ENCODE results near the gene BRF1. TPM values are rescaled to one million over a fixed set of nuclear protein-coding genes. Genes with fewer than 3 reads are reported as not detected.
A peak's percentile ranks its signal among the peaks of the same experiment; 100 is the strongest.

The BRF1 gene
- total RNA-seq, 2 experiments from 2014 or later: 32.2 to 51.8 TPM

DNA sequence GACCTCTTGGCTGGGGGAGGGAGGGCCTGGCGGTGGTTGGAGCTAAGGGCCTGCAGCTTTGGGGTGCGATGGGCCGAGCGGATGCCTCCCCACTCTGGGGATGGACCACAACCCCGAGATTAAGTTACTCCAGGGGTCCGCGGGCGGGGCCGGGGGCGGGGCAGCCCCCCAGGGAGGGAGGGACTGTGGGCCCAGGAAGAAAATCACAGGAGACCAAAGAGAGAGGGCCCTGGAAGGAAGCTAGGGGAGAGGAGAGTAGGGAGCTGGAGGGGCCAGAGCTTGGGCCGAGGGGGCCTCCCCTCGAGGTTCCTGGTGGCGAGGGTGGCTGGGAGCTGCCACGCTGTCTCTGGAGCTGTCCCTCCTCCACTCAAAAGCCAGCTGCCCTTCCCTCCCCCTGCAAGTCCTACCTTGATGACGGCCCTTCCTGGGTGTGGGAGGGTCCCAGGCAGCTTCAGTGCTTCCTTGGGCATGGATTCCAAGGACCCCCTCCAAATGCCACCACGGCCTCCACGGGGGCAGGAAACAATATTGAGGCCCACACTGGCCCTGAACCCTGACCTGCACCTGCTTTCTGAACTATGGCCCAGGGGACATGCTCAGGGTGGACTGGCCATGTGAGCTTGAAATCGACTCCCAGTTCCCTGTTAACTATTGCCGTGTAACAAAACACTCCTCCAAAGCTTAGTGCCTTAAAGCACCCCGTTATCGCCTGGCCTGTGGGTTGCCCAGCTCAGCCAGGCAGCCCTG lies 119.1 kb downstream of the BRF1 start:
- CTCF ChIA-PET: interaction anchor here (1.0 to 3.9 kb wide), 6 partner anchors 8 to 170 kb away, joined by 3 to 13 read pairs (median 8); no protein-coding TSS in a partner anchor
- Mint-ChIP-seq H3K4me1 (peaks cover 15% of the 10 kb centered on the region), H3K9me3 (ENCODE audit: low read depth) (no peaks in the 10 kb centered on the region)

DNA sequence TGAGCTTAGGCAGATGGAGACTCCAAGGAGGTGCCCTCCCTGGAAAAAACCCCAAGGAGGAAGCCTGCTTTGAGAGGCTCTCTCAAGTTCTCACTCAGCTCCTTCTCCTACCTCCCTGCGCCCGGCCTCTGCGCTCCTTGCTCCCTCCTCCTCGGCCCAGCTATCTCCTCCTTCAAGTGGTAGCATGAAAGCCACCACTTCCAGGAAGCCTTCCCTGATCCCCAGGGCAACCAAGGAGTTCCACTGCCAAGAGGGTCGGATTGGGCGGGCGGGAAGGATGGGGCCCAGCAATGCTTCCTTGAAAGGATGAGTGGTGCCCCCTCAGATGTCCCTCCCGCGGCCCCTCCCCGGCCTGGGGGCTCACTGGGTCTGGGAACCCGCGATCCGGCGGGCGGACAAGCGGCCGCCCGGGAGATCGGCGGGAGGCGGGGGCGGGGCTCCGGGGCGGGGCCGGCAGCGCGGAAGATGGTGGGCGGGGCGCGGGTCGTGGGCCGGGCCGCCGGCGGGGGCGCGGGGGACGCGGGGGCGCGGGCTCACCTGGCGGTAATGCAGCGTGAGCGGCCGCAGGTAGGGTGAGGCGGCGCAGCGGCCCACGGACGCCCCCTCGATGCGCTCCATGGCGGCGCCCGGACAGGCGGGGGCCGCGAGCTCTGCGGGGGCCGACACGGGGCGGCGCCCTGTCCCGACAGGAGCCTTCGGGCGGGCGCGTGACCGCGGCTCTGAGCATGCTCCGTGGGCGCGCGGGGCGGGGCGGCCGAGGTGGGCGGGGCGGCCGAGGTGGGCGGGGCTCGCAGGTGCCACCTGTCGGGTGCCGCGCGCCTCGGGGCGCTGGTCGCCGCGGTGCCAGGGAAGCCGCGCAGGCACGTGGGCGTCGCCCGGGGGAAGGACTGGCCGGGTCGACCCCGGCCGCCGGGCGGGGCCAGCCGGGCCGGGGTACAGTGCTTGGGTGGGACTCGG lies 119.9 kb downstream of the BRF1 start, which contains the start of gene NUDT14:
TSS of gene NUDT14 (minus strand) at position 721 of the 957 bp plus-strand sequence. CDS start at position 618, 103 bp downstream.
- no peaks in the 10 kb centered on the region for H3K9me3 Mint-ChIP-seq (ENCODE audit: low read depth)
- CTCF ChIA-PET: interaction anchor here (1.2 to 3.9 kb wide), 7 partner anchors 11 to 120 kb away, joined by 3 to 13 read pairs (median 9); no protein-coding TSS in a partner anchor
- H3K27me3 Mint-ChIP-seq: peaks cover 12% of the 10 kb centered on the region
- H3K4me3 Mint-ChIP-seq: peak within 1 kb of the TSS; percentile 66
- peak within 1 kb of the TSS; percentile 59 for H3K27ac Mint-ChIP-seq
- ATAC-seq: peak; percentile 90
- H3K36me3 Mint-ChIP-seq: no peaks in the 10 kb centered on the region
- DNase-seq: peak; percentile 86
- peaks cover 22% of the 10 kb centered on the region for H3K4me1 Mint-ChIP-seq

More for the DNA sequence above, 119.1 kb downstream of the BRF1 start:
- ATAC-seq (no peak), DNase-seq (no peak)
- H3K27ac Mint-ChIP-seq: no peak overlapping the region
- H3K36me3 Mint-ChIP-seq: no peaks in the 10 kb centered on the region
- peak overlapping the region; percentile 42 for H3K4me3 Mint-ChIP-seq
- H3K27me3 Mint-ChIP-seq: peaks cover 12% of the 10 kb centered on the region

DNA sequence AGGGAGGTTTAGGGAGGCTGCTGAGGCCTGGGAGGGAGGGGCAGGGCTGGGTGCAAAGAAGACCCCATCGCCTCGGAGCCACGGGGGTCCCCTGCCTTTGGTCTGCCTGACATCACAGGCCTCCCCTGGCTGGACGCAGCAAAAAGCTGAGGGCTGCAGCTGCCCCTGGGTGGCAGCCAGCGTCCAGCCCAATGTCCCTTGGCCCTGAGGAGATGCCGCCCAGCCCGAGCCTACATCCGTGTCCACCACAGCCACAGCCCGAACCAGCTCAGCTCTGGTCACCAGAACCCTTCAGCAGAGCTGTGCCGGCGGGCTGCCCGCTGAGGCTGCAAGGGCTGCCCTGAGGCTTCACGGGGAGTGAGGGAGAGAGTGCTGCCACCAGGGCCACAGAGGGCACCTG lies 121.6 kb downstream of the BRF1 start:
- H3K27ac Mint-ChIP-seq: no peak overlapping the region
- ATAC-seq: no peak
- DNase-seq: no peak
- H3K9me3 Mint-ChIP-seq (ENCODE audit: low read depth): no peaks in the 10 kb centered on the region
- CTCF ChIA-PET: interaction anchor here (0.9 to 1.8 kb wide), 6 partner anchors 10 to 173 kb away, joined by 3 to 9 read pairs (median 4); partner anchors contain the start of gene JAG2
- no peaks in the 10 kb centered on the region for H3K36me3 Mint-ChIP-seq
- no peak overlapping the region for H3K4me3 Mint-ChIP-seq
- H3K27me3 Mint-ChIP-seq: peaks cover 12% of the 10 kb centered on the region
- H3K4me1 Mint-ChIP-seq: peaks cover 35% of the 10 kb centered on the region

DNA sequence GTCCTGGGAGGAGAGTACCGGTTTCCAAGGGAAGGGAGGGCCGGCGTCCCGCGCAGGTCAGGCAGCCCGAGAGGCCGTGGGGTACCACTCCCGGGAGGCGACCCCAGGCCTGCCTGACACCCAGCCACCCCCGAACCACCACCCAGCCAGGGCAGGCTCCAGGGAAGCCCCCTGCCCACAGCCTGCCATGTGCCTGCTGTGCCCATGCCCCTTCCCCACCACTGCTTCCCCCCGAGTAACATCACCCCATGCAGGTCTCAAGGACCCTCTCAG lies 122.0 kb downstream of the BRF1 start:
- CTCF ChIA-PET: interaction anchor here (0.9 to 1.7 kb wide), 3 partner anchors 10 to 173 kb away, joined by 3 to 5 read pairs (median 3); partner anchors contain the start of gene JAG2
- ATAC-seq (no peak), DNase-seq (no peak)
- H3K27ac Mint-ChIP-seq: no peak overlapping the region
- peaks cover 12% of the 10 kb centered on the region for H3K27me3 Mint-ChIP-seq
- no peaks in the 10 kb centered on the region for H3K9me3 Mint-ChIP-seq (ENCODE audit: low read depth)
- no peak overlapping the region for H3K4me3 Mint-ChIP-seq
- peaks cover 37% of the 10 kb centered on the region for H3K4me1 Mint-ChIP-seq
- H3K36me3 Mint-ChIP-seq: no peaks in the 10 kb centered on the region

DNA sequence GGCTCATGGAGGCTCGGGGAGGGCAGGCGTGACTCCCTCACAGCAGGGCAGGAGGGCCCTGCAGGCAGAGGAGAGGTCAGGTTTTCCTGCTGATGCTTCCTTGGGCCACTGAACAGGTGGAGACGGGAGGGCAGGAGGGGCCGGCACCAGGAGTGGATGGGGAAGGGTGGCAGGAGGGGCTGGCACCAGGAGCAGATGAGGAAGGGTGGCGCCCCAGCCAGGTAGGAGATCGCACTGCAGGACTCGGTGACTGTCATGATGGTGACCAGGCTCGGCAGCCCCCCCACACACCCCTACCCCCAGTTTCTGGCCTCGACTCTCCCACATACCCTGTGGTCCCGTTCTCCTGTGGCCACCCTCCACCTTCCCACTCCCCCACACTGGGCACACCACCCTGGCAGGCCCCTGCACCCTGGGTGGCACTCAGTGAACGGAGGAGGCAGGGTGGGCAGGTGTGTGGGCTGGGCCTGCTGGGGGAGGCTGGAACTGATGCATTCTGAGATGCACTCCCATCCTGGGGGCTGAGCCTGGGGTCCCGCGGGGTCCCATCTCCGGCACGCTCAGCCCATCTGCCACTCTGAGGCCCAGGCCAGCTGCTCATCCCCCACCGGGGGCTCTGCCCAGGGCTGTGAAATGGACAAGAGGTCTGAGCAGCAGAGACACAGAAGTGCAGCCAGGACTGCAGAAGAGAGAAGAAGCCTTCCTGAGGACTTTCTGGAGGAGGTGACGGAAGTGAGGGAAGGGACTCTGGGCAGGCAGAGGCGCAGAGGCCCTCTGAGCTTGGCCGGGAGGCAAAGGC lies 122.5 kb downstream of the BRF1 start:
- H3K4me3 Mint-ChIP-seq: no peak overlapping the region
- no peaks in the 10 kb centered on the region for H3K36me3 Mint-ChIP-seq
- no peaks in the 10 kb centered on the region for H3K9me3 Mint-ChIP-seq (ENCODE audit: low read depth)
- CTCF ChIA-PET: interaction anchor here (0.9 kb wide), 1 partner anchor 9 kb away, joined by 3 read pairs; the partner anchor contains the start of gene JAG2
- ATAC-seq (no peak), DNase-seq (no peak)
- peaks cover 12% of the 10 kb centered on the region for H3K27me3 Mint-ChIP-seq
- peaks cover 37% of the 10 kb centered on the region for H3K4me1 Mint-ChIP-seq
- H3K27ac Mint-ChIP-seq: no peak overlapping the region

DNA sequence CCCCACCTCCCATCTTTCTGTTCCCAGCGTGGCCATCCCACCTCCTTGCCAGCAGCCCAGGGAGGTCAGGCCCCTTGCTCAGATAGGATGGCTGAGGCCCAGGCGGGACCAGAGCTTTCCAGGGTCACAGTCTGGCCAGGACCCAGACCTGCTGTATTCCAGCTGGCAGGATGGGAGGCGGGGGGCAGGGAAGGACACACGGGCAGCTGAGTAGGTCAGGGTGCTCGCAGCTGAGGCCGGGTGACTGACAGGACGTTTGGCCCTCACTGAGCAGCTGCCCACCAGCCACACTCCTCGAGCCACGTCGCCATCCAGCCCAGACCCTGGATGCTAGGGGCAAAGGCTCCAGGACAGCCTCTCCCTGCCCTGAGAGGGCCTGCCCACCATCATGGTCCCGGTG lies 123.7 kb downstream of the BRF1 start:
- peaks cover 33% of the 10 kb centered on the region for H3K4me1 Mint-ChIP-seq
- no peaks in the 10 kb centered on the region for H3K36me3 Mint-ChIP-seq
- H3K9me3 Mint-ChIP-seq (ENCODE audit: low read depth): no peaks in the 10 kb centered on the region
- peaks cover 8% of the 10 kb centered on the region for H3K27me3 Mint-ChIP-seq
- DNase-seq (no peak), ATAC-seq (no peak)
- CTCF ChIA-PET: interaction anchor here (0.5 to 1.3 kb wide), 3 partner anchors 25 to 768 kb away, joined by 3 read pairs; no protein-coding TSS in a partner anchor
- no peak overlapping the region for H3K4me3 Mint-ChIP-seq
- H3K27ac Mint-ChIP-seq: no peak overlapping the region

DNA sequence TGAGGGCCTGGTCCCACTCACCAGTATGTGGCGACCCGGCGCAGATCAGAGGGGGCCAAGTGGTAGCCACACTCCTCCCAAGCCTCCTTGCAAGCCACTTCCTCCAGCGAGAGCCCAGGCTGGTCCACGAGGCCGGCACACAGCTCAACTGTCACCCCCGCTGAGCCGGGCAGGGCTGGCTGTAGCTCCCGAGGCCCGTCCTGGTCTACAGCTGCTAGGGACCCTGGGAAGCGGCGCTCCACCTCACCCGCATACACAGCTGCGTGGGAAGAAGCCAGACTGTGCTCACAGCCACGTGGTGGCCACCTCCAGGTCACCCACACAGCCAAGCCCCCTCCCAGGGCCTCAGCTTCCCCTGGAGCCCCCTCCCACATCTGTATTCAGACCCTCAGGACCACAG lies 124.3 kb downstream of the BRF1 start:
- Mint-ChIP-seq H3K4me3 (no peak overlapping the region), H3K9me3 (ENCODE audit: low read depth) (no peaks in the 10 kb centered on the region), H3K27me3 (peaks cover 10% of the 10 kb centered on the region), H3K36me3 (no peaks in the 10 kb centered on the region), H3K4me1 (peaks cover 29% of the 10 kb centered on the region), H3K27ac (no peak overlapping the region)
- DNase-seq: no peak
- ATAC-seq: no peak
- CTCF ChIA-PET: interaction anchor here (0.7 to 1.3 kb wide), 2 partner anchors 25 to 86 kb away, joined by 3 read pairs; no protein-coding TSS in a partner anchor

DNA sequence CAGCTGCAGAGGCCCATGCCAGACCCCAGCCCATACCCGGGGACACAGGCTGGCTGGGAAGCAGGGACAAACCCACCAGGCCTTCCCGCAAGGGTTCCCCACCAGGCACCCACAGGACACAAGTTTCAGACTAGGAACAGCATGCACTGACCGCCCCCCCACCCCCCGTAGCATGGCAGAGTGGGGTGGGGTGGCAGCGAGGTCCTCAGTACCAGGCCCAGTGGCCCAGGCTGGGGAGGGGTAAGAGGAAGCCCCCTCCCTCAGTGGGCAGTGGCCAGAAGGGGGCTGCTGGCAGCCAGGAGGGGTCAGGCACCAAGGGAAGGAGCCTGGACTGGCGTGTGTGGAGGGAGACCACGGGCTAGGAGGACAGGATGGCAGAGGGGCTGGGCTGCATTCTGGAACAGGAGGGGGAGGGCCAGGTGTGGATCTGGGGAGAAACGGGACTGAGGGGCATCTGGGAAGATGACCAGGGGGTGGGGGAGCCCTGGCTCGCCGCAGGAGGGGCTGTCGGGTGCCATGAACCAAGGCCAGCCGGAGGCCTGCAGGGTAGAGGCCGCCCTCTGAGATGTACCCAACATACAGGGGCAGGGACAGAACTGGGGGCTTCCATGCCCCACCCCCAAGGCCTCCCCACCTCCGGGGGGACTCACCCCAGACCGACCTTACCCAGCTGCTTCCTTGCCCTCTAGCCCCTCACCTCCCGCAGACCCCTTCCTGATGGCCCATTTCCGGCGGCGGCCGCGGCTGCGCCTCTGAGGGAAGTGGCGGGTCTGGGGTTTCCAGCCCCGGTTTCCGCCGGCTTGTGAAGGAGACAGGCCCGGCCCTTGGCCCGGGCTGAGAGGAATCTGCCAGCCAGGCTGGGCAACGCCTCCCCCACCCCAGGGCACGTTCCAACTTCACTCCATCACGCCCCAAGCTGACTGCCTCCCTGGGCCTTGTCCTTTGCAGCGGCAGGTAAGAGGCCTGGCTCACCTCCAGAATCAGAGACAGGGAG lies 126.6 kb downstream of the BRF1 start:
- H3K4me1 Mint-ChIP-seq: peaks cover 27% of the 10 kb centered on the region
- peak overlapping the region; percentile 2 for H3K27ac Mint-ChIP-seq
- H3K4me3 Mint-ChIP-seq: no peak overlapping the region
- H3K27me3 Mint-ChIP-seq: peaks cover 15% of the 10 kb centered on the region
- H3K36me3 Mint-ChIP-seq: no peaks in the 10 kb centered on the region
- DNase-seq (peak; percentile 81), ATAC-seq (peak; percentile 75)
- H3K9me3 Mint-ChIP-seq (ENCODE audit: low read depth): no peaks in the 10 kb centered on the region
- CTCF ChIA-PET: interaction anchor here (1.0 to 1.8 kb wide), 4 partner anchors 8 to 178 kb away, joined by 3 to 7 read pairs (median 4); no protein-coding TSS in a partner anchor

DNA sequence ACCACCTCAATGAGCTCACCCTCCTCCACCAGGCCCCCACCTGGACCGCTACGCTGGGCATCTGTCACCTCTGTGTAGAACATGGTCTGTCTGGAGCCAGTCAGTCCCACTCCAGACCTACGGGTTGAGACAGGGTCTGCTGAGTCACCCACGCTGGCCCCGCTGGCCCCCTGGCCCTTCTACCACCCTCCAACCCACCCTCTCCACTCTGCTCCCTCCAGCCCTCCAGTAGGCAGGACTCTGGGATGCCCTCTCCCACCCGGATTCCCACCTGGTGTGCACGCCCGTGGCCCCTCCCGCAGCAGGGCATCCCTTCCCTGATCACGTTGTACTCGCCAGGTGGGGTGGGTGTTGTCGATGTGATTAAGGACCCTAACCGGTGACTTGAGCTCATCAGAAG lies 127.7 kb downstream of the BRF1 start:
- ATAC-seq (no peak), DNase-seq (no peak)
- CTCF ChIA-PET: interaction anchor here (1.0 to 1.8 kb wide), 4 partner anchors 9 to 179 kb away, joined by 3 to 7 read pairs (median 4); no protein-coding TSS in a partner anchor
- Mint-ChIP-seq H3K27me3 (peaks cover 18% of the 10 kb centered on the region), H3K9me3 (ENCODE audit: low read depth) (no peaks in the 10 kb centered on the region), H3K4me3 (no peak overlapping the region), H3K27ac (no peak overlapping the region), H3K4me1 (peaks cover 27% of the 10 kb centered on the region), H3K36me3 (no peaks in the 10 kb centered on the region)

DNA sequence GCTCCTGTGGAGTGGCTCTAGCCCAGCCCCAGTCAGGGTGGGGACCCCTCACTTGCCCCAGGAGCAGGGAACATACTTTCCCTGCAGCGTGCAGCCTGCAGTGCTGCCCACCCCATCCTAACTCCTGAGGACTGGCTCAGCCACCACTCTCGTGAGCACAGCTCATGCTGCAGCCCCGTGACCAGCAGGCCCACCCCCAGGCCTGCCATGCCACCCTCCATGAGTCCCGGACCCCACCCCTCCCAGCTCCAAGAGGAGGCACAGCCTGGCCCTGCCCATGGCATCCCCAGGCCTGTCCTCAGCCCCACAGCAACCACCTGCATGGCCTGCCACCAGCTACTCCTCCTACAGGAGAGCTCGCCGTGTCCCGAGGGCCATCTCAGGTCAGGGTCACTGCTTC lies 128.3 kb downstream of the BRF1 start:
- no peak overlapping the region for H3K4me3 Mint-ChIP-seq

DNA sequence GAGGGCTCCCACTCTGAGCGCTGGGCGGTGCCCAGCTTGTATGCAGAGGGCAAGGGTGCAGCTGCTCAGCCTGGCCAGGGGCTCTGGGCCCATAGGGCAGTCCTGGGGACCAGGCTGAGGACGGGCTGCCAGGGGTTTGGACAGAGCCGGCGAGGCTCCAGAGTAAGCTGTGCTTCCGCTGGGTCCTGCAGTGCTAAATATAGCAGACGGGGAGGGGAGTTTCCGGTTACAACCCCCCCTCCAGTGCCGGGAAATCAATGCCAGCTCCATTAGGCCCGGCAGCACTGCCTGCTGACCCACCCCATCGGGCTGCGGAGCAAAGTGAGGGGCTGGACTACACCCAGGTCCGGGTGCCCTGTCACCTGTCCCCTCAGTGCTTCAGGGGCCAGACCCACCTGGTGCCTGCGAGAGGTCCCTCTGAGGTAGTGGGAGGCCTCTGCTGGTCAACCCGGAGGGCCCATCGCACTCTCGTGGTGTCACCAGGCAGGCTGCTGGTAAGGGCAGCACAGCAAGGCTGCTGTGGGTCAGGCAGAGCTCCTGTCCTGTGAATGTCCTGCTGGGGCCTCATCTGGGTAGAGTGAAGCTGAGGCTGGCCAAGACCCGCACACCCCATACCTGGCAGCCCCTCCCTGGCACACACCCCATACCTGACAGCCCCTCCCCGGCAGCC lies 129.7 kb downstream of the BRF1 start:
- DNase-seq (no peak), ATAC-seq (no peak)
- Mint-ChIP-seq H3K36me3 (no peaks in the 10 kb centered on the region), H3K4me3 (no peak overlapping the region), H3K4me1 (peaks cover 22% of the 10 kb centered on the region), H3K27ac (no peak overlapping the region), H3K9me3 (ENCODE audit: low read depth) (no peaks in the 10 kb centered on the region), H3K27me3 (peaks cover 25% of the 10 kb centered on the region)
- CTCF ChIA-PET: interaction anchor here (0.6 to 2.2 kb wide), 2 partner anchors 11 to 150 kb away, joined by 3 to 10 read pairs; partner anchors contain the start of gene NUDT14

More for the DNA sequence above, 128.3 kb downstream of the BRF1 start:
- CTCF ChIA-PET: interaction anchor here (1.2 to 1.6 kb wide), 2 partner anchors 10 to 23 kb away, joined by 3 read pairs; no protein-coding TSS in a partner anchor
- Mint-ChIP-seq H3K27ac (no peak overlapping the region), H3K9me3 (ENCODE audit: low read depth) (no peaks in the 10 kb centered on the region), H3K4me1 (peaks cover 27% of the 10 kb centered on the region), H3K27me3 (peaks cover 18% of the 10 kb centered on the region), H3K36me3 (no peaks in the 10 kb centered on the region)
- no peak for DNase-seq
- ATAC-seq: no peak

Data from activated CD8-positive, alpha-beta memory T cell treated with anti-CD3 and anti-CD28 coated beads, Interleukin-2, amount 10 ng/mL, durations not matched to agents 7 days and 5 days (primary cell).